Testis (tissue), 5 donors: ENCODE data around the gene PGM1. TPM values are rescaled to one million over a fixed set of nuclear protein-coding genes. Genes with fewer than 3 reads are reported as not detected.
A peak's percentile ranks its signal among the peaks of the same experiment; 100 is the strongest.

Experiments used
- DNase-seq: peaks from one replicate; pipeline ENCODE4 v3.0.0-alpha.2; 2019
- H3K27ac ChIP-seq, 2 donors: fragments of 200-600 bp; sonication (generic); one replicate each; pipeline ENCODE4 v1.5.1; 2019
- H3K27me3 ChIP-seq: fragments of 200-600 bp; sonication (generic); one replicate; pipeline ENCODE4 v1.5.1; 2019
- H3K36me3 ChIP-seq: fragments of 200-600 bp; sonication (generic); one replicate; pipeline ENCODE4 v1.5.1; 2017; ENCODE audit warnings: low read depth; ENCODE audit errors: missing control alignments
- H3K4me1 ChIP-seq: fragments of 200-600 bp; sonication (generic); one replicate; pipeline ENCODE4 v1.5.1; 2019
- H3K4me3 ChIP-seq, 2 donors: fragments of 200-600 bp; sonication (generic); one replicate each; pipeline ENCODE4 v1.5.1; 2017 to 2019
- H3K9me3 ChIP-seq: fragments of 200-600 bp; sonication (generic); one replicate; pipeline ENCODE4 v1.5.1; 2017
- POLR2A ChIP-seq: fragments of 450-650 bp; IDR thresholded peaks from one replicate; pipeline ENCODE4 v1.6.1; 2017; ENCODE audit warnings: antibody characterized with exemption, mild to moderate bottlenecking, moderate library complexity
- WGBS, 2 donors: methylation state at CpG; one replicate each; pipeline ENCODE4 v1.1.5; 2018; 5-methylcytosine and 5-hydroxymethylcytosine counted together
- intact Hi-C: fragments of 100-400 bp; cut with DNase I; formaldehyde crosslinking; loops from one replicate; pipeline ENCODE4 v1.15.1; 2023; ENCODE audit warnings: low total_unique reads
- long read RNA-seq, 2 donors: transcript quantifications; one replicate each; lab custom pipeline, GENCODE V29; 2026
- polyA plus RNA-seq: library from polyadenylated mRNA; stranded (reverse); fragments of 350-450 nt; fragmentation: Illumina TruSeq; extraction: RNeasy Lipid Tissue Mini Kit (QIAGEN cat#74804); gene quantifications from one replicate; pipeline ENCODE4 v1.2.3, GENCODE V29; 2014; ENCODE audit warnings: low read depth, low replicate concordance; ENCODE audit not compliant: insufficient read depth
- total RNA-seq, 2 donors: library from RNA; depleted of rRNA; stranded (reverse); fragments of >200 nt; gene quantifications; one replicate each; pipeline ENCODE4 v1.2.3, GENCODE V29; 2016
- TF ChIP-seq, protein P1 (sequence below), 3 experiments: fragments of 450-650 bp in 2 of 3; fragments of 200-600 bp in 1 of 3; sonication (generic) in 1 of 3; IDR thresholded peaks; one replicate each; pipeline ENCODE4 v1.5.1; 2016 to 2019; ENCODE audit warnings: antibody characterized with exemption in 3 of 3, mild to moderate bottlenecking in 2 of 3, moderate library complexity in 1 of 3

PGM1 gene
- total RNA-seq (10 to 100 TPM; 23.2 to 27.7 TPM), polyA plus RNA-seq (27.5 TPM)
- long read RNA-seq, donor 1, transcript PGM1-202 (11 exons, 2,472 nt), result major isoform, 24 of 30 reads
- long read RNA-seq, donor 1, partial matches to known transcripts, result 6 of 30 reads
- long read RNA-seq, donor 1, other reads (novel, unspliced or antisense), result 0 of 30 reads
- long read RNA-seq, donor 2, transcript PGM1-202 (11 exons, 2,472 nt), result major isoform, 12 of 20 reads
- long read RNA-seq, donor 2, partial matches to known transcripts, result 8 of 20 reads
- long read RNA-seq, donor 2, other reads (novel, unspliced or antisense), result 0 of 20 reads

- Histone ChIP-seq H3K36me3 (no peaks in the 10 kb centered on the region), H3K4me1 (peaks cover 11% of the 10 kb centered on the region), H3K4me3 (peak within 1 kb of the TSS; percentile 89 to 93), H3K27me3 (no peaks in the 10 kb centered on the region), H3K9me3 (no peaks in the 10 kb centered on the region), H3K27ac (peak within 1 kb of the TSS; percentile 81 to 94)
- 0% methylated on average over 64 of the region's 64 CpGs; no CpG with 5 or more reads in 1 of the 2 donors for WGBS, 2 donors
- intact Hi-C loops, result no loop called here
- no peak for TF ChIP-seq POLR2A
- TF ChIP-seq, protein P1, sequence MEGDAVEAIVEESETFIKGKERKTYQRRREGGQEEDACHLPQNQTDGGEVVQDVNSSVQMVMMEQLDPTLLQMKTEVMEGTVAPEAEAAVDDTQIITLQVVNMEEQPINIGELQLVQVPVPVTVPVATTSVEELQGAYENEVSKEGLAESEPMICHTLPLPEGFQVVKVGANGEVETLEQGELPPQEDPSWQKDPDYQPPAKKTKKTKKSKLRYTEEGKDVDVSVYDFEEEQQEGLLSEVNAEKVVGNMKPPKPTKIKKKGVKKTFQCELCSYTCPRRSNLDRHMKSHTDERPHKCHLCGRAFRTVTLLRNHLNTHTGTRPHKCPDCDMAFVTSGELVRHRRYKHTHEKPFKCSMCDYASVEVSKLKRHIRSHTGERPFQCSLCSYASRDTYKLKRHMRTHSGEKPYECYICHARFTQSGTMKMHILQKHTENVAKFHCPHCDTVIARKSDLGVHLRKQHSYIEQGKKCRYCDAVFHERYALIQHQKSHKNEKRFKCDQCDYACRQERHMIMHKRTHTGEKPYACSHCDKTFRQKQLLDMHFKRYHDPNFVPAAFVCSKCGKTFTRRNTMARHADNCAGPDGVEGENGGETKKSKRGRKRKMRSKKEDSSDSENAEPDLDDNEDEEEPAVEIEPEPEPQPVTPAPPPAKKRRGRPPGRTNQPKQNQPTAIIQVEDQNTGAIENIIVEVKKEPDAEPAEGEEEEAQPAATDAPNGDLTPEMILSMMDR (IDR thresholded peaks at IDR 0.05), result no peak
- DNase-seq, result peak; percentile 88
Observed at GRCh38 chr1:63593303-63593885, at the start of gene PGM1. Gene PGM1, plus strand, starts transcription at chr1:63593411. Its CDS starts 78 bp downstream, at chr1:63593489.

GRCh38 chr1:63545780-63546179 is 47.4 kb upstream of the PGM1 start:
- Histone ChIP-seq H3K4me3 (no peak overlapping the region), H3K4me1 (no peaks in the 10 kb centered on the region), H3K9me3 (no peaks in the 10 kb centered on the region), H3K27ac (no peak overlapping the region), H3K27me3 (no peaks in the 10 kb centered on the region), H3K36me3 (no peaks in the 10 kb centered on the region)
- intact Hi-C loops, result no loop called here
- TF ChIP-seq POLR2A, result no peak
- TF ChIP-seq, protein P1 (IDR thresholded peaks at IDR 0.05), result no peak
- no peak for DNase-seq

GRCh38 chr1:63547621-63548294 is 45.5 kb upstream of the PGM1 start:
- intact Hi-C loops, result no loop called here
- DNase-seq, result peak; percentile 18
- no peak for TF ChIP-seq POLR2A
- TF ChIP-seq, protein P1 (IDR thresholded peaks at IDR 0.05), result no peak
- no peak overlapping the region for H3K4me3 ChIP-seq
- no peaks in the 10 kb centered on the region for H3K9me3 ChIP-seq
- no peak overlapping the region for H3K27ac ChIP-seq
- H3K36me3 ChIP-seq, result no peaks in the 10 kb centered on the region
- H3K27me3 ChIP-seq, result no peaks in the 10 kb centered on the region
- no peaks in the 10 kb centered on the region for H3K4me1 ChIP-seq
- WGBS, 2 donors, result 79 to 82% methylated on average over 2 of the region's 2 CpGs

DNA sequence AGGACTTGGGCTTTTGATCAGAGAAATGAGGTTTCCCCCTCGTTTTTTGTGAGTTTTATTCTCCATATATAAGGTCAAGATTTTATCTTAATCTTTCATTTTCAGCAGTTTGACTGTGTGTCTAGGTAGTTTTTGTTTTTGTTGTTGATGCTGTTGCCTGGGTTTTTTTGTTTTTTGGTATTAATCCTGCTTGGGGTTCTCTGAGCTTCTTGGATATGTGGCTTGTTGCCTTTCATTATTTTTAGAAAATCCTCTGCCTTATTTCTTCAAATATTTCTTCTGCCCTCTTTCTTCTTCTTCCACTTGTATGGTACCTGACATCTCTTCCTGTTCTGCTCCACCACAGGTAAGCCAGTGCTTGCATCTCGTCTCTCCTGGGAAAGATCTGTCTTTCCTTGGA is 44.9 kb upstream of the PGM1 start:
- Histone ChIP-seq H3K27me3 (no peaks in the 10 kb centered on the region), H3K36me3 (no peaks in the 10 kb centered on the region), H3K27ac (no peak overlapping the region), H3K4me3 (no peak overlapping the region), H3K4me1 (no peaks in the 10 kb centered on the region), H3K9me3 (no peaks in the 10 kb centered on the region)
- intact Hi-C loops, result no loop called here
- DNase-seq, result no peak
- 86 to 88% methylated on average over 2 of the region's 2 CpGs for WGBS, 2 donors
- TF ChIP-seq POLR2A, result no peak
- TF ChIP-seq, protein P1 (IDR thresholded peaks at IDR 0.05), result no peak
